GM12872 (cell line): ENCODE data around the gene GJB1.

Experiments
- CTCF ChIP-seq: IDR thresholded peaks from 3 replicates; pipeline ENCODE4 v1.5.1; 2011; ENCODE audit warnings: low read depth, mild to moderate bottlenecking, low read length, moderate library complexity; ENCODE audit not compliant: insufficient read depth

Gene GJB1

GRCh38 chrX:71269801-71270395 lies 46.9 kb downstream of the GJB1 start:
- TF ChIP-seq CTCF: no peak
